ENCODE measurements around the gene C2orf72. TPM values are rescaled to one million over a fixed set of nuclear protein-coding genes. Genes with fewer than 3 reads are reported as not detected.

Gene C2orf72
- total RNA-seq, 1 donor from 2014 or later: 0.97 TPM

- intact Hi-C loops (cut with DNase I): no loop called here
- ATAC-seq: no peak
- Histone ChIP-seq H3K9me3 (no peaks in the 10 kb centered on the region), H3K4me3 (peak overlapping the region; percentile 31), H3K36me3 (no peaks in the 10 kb centered on the region), H3K27me3 (ENCODE audit: low read depth) (peaks cover 49% of the 10 kb centered on the region), H3K4me1 (no peaks in the 10 kb centered on the region), H3K27ac (no peak overlapping the region)
- no peak for TF ChIP-seq CTCF (IDR thresholded peaks at IDR 0.05)
- no peak for DNase-seq
Measured at GRCh38 chr2:231038483-231039293, 1.4 kb downstream of the C2orf72 start.

- ATAC-seq: no peak
- H3K4me1 ChIP-seq: no peaks in the 10 kb centered on the region
- H3K36me3 ChIP-seq: no peaks in the 10 kb centered on the region
- no peak for TF ChIP-seq CTCF (IDR thresholded peaks at IDR 0.05)
- H3K27ac ChIP-seq: no peak overlapping the region
- H3K4me3 ChIP-seq: no peak overlapping the region
- H3K9me3 ChIP-seq: no peaks in the 10 kb centered on the region
- peaks cover 49% of the 10 kb centered on the region for H3K27me3 ChIP-seq (ENCODE audit: low read depth)
- DNase-seq: no peak
- intact Hi-C loops (cut with DNase I): no loop called here
Measured at GRCh38 chr2:231039294-231039664, 2.0 kb downstream of the C2orf72 start.

GRCh38 chr2:231039821-231040364 is 2.6 kb downstream of the C2orf72 start:
- TF ChIP-seq CTCF (IDR thresholded peaks at IDR 0.05): no peak
- DNase-seq (no peak), ATAC-seq (no peak)
- intact Hi-C loops (cut with DNase I): no loop called here
- no peaks in the 10 kb centered on the region for H3K4me1 ChIP-seq
- H3K27ac ChIP-seq: no peak overlapping the region
- H3K36me3 ChIP-seq: no peaks in the 10 kb centered on the region
- H3K9me3 ChIP-seq: no peaks in the 10 kb centered on the region
- peaks cover 49% of the 10 kb centered on the region for H3K27me3 ChIP-seq (ENCODE audit: low read depth)
- H3K4me3 ChIP-seq: no peak overlapping the region

- no peak overlapping the region for H3K4me3 ChIP-seq
- peaks cover 43% of the 10 kb centered on the region for H3K27me3 ChIP-seq (ENCODE audit: low read depth)
- intact Hi-C loops (cut with DNase I): no loop called here
- DNase-seq: no peak
- no peak overlapping the region for H3K27ac ChIP-seq
- no peak for ATAC-seq
- no peaks in the 10 kb centered on the region for H3K4me1 ChIP-seq
- H3K36me3 ChIP-seq: no peaks in the 10 kb centered on the region
- TF ChIP-seq CTCF (IDR thresholded peaks at IDR 0.05): no peak
- no peaks in the 10 kb centered on the region for H3K9me3 ChIP-seq
Measured at GRCh38 chr2:231041061-231041689, 3.9 kb downstream of the C2orf72 start.

- no peaks in the 10 kb centered on the region for H3K9me3 ChIP-seq
- H3K27ac ChIP-seq: no peak overlapping the region
- no peak for TF ChIP-seq CTCF (IDR thresholded peaks at IDR 0.05)
- H3K27me3 ChIP-seq (ENCODE audit: low read depth): peaks cover 30% of the 10 kb centered on the region
- H3K36me3 ChIP-seq: no peaks in the 10 kb centered on the region
- ATAC-seq: no peak
- no peak overlapping the region for H3K4me3 ChIP-seq
- H3K4me1 ChIP-seq: no peaks in the 10 kb centered on the region
- no peak for DNase-seq
- intact Hi-C loops (cut with DNase I): no loop called here
Measured at GRCh38 chr2:231043796-231044195, 6.5 kb downstream of the C2orf72 start.

Data from lower lobe of right lung (tissue), 2 donors.